Lower leg skin (tissue), 4 donors: ENCODE data around the gene LRRC37B. TPM values are rescaled to one million over a fixed set of nuclear protein-coding genes. Genes with fewer than 3 reads are reported as not detected.
A peak's percentile ranks its signal among the peaks of the same experiment; 100 is the strongest.
"Not testable (repeated sequence)": the region's sequence is repeated elsewhere in the genome, so short reads cannot be mapped to it uniquely, and the experiment has no call there.

ENCODE experiments used
- DNase-seq, 2 donors: peaks; one replicate each; pipeline ENCODE4 v3.0.0-alpha.2; 2019; ENCODE audit warnings: low spot score in 2 of 2
- H3K4me3 ChIP-seq: fragments of 200-600 bp; sonication (generic); 2 replicates; pipeline ENCODE4 v1.5.1; 2017; ENCODE audit warnings: mild to moderate bottlenecking, low read depth; ENCODE audit not compliant: poor library complexity, severe bottlenecking
- POLR2A ChIP-seq, 2 donors: fragments of 450-650 bp; IDR thresholded peaks; one replicate each; pipeline ENCODE4 v1.6.1; 2016 to 2017; ENCODE audit warnings: antibody characterized with exemption in 2 of 2, mild to moderate bottlenecking in 1 of 2, moderate library complexity in 1 of 2
- WGBS, 2 donors: methylation state at CpG; one replicate each; pipeline ENCODE4 v1.1.5; 2018; 5-methylcytosine and 5-hydroxymethylcytosine counted together
- intact Hi-C: fragments of 100-400 bp; cut with DNase I; formaldehyde crosslinking; loops from one replicate; pipeline ENCODE4 v1.15.0; 2023; ENCODE audit warnings: low total_unique reads
- total RNA-seq, 4 donors: library from RNA; depleted of rRNA; stranded (reverse); fragments of >200 nt; gene quantifications; one replicate each; pipeline ENCODE4 v1.1.0, GENCODE V29; 2016
- TF ChIP-seq, protein P1 (sequence below), 3 donors: fragments of 450-650 bp; IDR thresholded peaks; one replicate each; pipeline ENCODE4 v1.5.1; 2016; ENCODE audit warnings: antibody characterized with exemption in 3 of 3, mild to moderate bottlenecking in 3 of 3, moderate library complexity in 2 of 3

LRRC37B gene
- total RNA-seq, result 10 to 100 TPM; 24.1 to 36.0 (median 26.0) TPM

DNA sequence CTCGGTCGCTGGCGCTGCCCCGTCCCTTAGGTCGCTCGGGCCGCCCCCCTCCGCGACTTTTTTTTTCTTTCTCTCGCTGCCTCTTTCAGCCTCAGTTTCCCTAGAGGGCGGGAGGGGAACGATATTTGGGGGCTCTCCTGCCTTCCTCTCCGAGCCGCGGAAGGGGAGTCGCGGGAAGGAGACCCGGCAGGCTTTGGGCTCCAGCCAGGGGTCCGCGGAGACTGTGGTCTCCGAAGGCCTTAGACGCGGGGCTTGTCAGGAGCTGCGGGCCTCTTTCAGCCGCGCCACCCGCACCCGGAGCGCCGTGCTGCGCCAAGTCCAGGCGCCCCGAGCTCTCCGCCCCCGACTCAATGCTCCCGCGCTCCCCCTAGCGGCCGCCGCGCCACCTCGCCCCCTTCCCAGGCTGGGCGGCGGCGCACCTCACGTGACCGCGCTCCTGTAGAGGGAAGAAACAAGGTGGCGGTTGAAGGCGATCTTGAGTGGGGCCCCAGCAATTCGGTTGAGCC lies at the start of gene LRRC37B:
LRRC37B (plus strand) TSS at position 427 of the 506 bp plus-strand sequence. CDS start 14,010 bp downstream, outside the sequence.
- WGBS, 2 donors, result 0 to 1% methylated on average over 37 to 45 of the region's 51 CpGs
- intact Hi-C loops, result no loop called here
- TF ChIP-seq POLR2A (IDR thresholded peaks at IDR 0.05), result no peak
- TF ChIP-seq, protein P1, sequence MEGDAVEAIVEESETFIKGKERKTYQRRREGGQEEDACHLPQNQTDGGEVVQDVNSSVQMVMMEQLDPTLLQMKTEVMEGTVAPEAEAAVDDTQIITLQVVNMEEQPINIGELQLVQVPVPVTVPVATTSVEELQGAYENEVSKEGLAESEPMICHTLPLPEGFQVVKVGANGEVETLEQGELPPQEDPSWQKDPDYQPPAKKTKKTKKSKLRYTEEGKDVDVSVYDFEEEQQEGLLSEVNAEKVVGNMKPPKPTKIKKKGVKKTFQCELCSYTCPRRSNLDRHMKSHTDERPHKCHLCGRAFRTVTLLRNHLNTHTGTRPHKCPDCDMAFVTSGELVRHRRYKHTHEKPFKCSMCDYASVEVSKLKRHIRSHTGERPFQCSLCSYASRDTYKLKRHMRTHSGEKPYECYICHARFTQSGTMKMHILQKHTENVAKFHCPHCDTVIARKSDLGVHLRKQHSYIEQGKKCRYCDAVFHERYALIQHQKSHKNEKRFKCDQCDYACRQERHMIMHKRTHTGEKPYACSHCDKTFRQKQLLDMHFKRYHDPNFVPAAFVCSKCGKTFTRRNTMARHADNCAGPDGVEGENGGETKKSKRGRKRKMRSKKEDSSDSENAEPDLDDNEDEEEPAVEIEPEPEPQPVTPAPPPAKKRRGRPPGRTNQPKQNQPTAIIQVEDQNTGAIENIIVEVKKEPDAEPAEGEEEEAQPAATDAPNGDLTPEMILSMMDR (IDR thresholded peaks at IDR 0.05), result peak in 1 of 3 donors; percentile 69
- peak; percentile 85 to 98 for DNase-seq
- H3K4me3 ChIP-seq, result peak within 1 kb of the TSS; percentile 98

DNA sequence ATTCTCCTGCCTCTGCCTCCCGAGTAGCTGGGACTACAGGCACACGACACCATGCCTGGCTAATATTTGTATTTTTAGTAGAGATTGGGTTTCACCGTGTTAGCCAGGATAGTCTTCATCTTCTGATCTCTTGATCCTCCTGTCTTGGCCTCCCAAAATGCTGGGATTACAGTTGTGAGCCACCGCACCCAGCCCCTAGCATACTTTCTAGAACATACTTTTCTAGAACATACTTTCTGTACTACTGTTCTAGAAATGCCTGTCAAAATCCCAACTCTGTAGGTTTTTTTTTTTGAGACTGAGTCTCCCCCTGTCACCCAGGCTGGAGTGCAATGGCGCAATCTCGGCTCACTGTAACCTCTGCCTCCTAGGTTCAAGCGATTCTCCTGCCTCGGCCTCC lies 43.1 kb upstream of the LRRC37B start:
- 95% methylated on average over 8 of the region's 8 CpGs for WGBS, 2 donors
- intact Hi-C loops, H3K4me3 ChIP-seq: not testable (repeated sequence)

GRCh38 chr17:31967648-31968047 lies 39.5 kb upstream of the LRRC37B start:
- DNase-seq, result peak in 1 of 2 donors; percentile 37
- intact Hi-C loops, result no loop called here
- 83 to 84% methylated on average over 3 of the region's 3 CpGs for WGBS, 2 donors
- TF ChIP-seq, protein P1 (IDR thresholded peaks at IDR 0.05), result no peak
- no peak for TF ChIP-seq POLR2A (IDR thresholded peaks at IDR 0.05)
- no peak overlapping the region for H3K4me3 ChIP-seq

More for the DNA sequence above, 43.1 kb upstream of the LRRC37B start:
- not testable (repeated sequence) for DNase-seq

DNA sequence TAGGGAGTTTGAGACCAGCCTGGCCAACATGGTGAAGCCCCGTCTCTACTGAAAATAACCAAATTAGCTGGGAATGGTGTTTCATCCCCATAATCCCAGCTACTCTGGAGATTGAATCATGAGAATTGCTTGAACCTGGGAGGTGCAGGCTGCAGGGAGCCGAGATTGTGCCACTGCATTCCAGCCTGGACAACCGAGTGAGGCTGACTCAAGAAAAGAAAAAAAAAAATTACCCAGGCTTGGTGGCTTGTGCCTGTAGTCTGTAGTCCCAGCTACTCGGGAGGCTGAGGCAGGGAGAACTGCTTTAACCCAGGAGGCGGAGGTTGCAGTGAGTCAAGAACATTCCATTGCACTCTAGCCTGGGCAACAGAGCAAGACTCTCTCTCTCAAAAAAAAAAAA lies 36.8 kb upstream of the LRRC37B start:
- WGBS, 2 donors, result 89 to 91% methylated on average over 5 of the region's 5 CpGs
- DNase-seq, result peak in 1 of 2 donors; percentile 15
- intact Hi-C loops, H3K4me3 ChIP-seq: not testable (repeated sequence)

DNA sequence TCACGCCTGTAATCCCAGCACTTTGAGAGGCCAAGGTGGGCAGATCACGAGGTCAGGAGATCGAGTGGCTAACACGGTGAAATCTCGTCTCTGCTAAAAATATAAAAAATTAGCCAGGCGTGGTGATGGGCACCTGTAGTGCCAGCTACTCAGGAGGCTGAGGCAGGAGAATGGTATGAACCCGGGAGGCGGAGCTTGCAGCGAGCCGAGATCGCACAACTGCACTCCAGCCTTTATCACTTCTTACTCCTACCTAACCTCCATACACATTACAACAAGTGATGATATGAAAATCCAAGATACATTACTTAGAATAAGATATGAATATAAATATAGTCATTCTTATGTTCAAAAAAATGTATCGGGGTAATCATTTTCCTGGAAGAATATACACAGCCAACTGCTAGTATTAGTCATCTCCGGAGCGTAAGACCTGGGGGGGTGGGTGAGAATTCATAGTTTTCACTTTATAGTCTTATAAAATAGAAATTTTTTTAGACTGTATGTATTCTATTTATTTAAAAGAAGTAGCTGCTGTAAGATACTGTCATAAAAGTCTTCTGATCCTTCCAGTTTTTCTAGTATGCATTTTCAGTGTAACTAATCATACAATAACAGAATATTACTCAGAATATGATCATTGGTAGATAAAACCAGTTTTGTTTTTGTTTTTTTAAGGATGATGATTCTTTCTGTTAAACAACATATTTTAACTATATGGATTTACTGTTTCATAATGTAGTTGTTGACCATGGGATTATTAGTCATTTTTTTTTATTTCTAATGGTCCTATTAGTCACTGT lies 32.7 kb upstream of the LRRC37B start:
- intact Hi-C loops, H3K4me3 ChIP-seq, DNase-seq: not testable (repeated sequence)
- WGBS, 2 donors, result 95 to 97% methylated on average over 14 of the region's 14 CpGs

GRCh38 chr17:31975391-31975790 lies 31.8 kb upstream of the LRRC37B start:
- intact Hi-C loops, H3K4me3 ChIP-seq, DNase-seq: not testable (repeated sequence)
- WGBS, 2 donors, result 86% methylated on average over 5 of the region's 5 CpGs

DNA sequence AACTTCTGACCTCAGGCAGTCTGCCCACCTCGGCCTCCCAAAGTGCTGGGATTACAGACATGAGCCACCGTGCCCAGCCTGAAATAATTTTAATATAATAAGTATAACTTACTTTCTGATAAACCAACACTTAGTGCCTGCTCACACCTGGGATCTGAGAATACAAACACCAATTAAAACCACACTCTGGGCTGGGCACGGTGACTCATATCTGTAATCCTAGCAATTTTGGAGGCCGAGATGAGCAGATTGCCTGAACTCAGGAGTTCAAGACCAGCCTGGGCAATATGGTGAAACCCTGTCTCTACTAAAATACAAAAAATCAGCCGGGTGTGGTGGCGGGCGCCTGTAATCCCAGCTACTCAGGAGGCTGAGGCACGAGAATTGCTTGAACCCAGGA lies 15.4 kb upstream of the LRRC37B start:
- 95 to 96% methylated on average over 8 of the region's 8 CpGs for WGBS, 2 donors
- intact Hi-C loops, DNase-seq, H3K4me3 ChIP-seq: not testable (repeated sequence)

DNA sequence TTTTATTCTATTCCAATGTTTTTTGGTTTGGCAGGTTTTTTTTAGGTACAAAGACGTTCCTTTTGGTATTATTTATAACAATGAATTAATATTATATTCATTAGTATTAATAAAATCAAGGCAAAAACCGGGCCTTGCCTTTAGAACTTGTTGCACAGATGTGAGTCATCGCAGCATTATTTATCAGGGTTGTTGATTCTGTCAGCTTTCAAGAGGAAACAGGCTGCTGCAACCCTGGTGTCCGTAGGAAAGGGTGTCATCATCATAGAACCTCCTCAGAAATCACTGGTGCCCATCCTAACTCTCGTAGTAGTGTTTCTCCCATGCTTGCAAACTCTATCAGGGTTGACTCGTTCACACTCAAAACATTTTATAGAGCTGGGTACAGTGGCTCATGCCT lies 10.2 kb upstream of the LRRC37B start:
- TF ChIP-seq POLR2A (IDR thresholded peaks at IDR 0.05), result no peak
- TF ChIP-seq, protein P1 (IDR thresholded peaks at IDR 0.05), result no peak
- intact Hi-C loops, result no loop called here
- 94 to 96% methylated on average over 6 of the region's 6 CpGs for WGBS, 2 donors
- H3K4me3 ChIP-seq, result no peak overlapping the region
- no peak for DNase-seq
